ENCODE results near the gene MYT1. TPM values are rescaled to one million over a fixed set of nuclear protein-coding genes. Genes with fewer than 3 reads are reported as not detected.
A peak's percentile ranks its signal among the peaks of the same experiment; 100 is the strongest.

MYT1 gene
- total RNA-seq, 1 donor from 2014 or later: 1.2 TPM

DNA sequence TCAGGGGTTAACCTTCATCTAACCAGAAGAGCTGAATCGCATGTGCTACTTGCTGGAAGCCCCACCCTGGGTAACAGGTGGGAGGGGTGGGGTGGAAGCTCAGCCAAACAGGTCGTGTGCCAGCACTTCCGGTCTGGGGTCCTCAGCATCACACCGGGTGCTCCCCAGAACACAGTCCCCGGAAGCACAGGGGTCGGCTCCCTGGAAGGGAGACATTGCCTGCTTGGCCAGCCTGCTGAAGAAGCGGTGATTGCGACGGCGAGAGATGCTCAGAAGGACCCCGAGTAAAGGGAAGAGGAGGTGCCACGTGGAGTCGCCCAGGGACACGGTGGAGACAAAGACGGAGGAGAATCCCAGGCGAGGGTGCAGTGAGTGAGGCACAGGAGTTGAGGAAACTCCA, 36.5 kb downstream of the MYT1 start:
- Histone ChIP-seq H4K20me1 (ENCODE audit: low read depth) (peaks cover 5% of the 10 kb centered on the region), H2AFZ (replicated peaks) (no peak overlapping the region), H3K27me3 (no peaks in the 10 kb centered on the region), H3K9me3 (ENCODE audit: low read depth) (no peaks in the 10 kb centered on the region), H3K27ac (no peak overlapping the region), H3F3A (ENCODE audit: low read depth) (no peaks in the 10 kb centered on the region), H3K4me1 (peaks cover 4% of the 10 kb centered on the region), H3K9ac (no peak overlapping the region), H3K36me3 (no peaks in the 10 kb centered on the region), H3K79me2 (ENCODE audit: low read depth) (no peaks in the 10 kb centered on the region), H3K4me2 (no peak overlapping the region), H3K4me3 (no peak overlapping the region)
- Mint-ChIP-seq H3K9me3 (peaks cover 7% of the 10 kb centered on the region), H3K27me3 (ENCODE audit: insufficient read depth, low read depth) (peaks cover 9% of the 10 kb centered on the region), H3K4me1 (peaks cover 10% of the 10 kb centered on the region), H3K27ac (no peak overlapping the region), H3K36me3 (no peaks in the 10 kb centered on the region), H3K4me3 (no peak overlapping the region)
- DNase-seq (ENCODE audit: low spot score): no peak
- no peak for TF ChIP-seq EZH2phosphoT487 (IDR thresholded peaks at IDR 0.05)
- TF ChIP-seq CTCF (IDR thresholded peaks at IDR 0.05): no peak
- no peak for TF ChIP-seq EZH2 (IDR thresholded peaks at IDR 0.05)

DNA sequence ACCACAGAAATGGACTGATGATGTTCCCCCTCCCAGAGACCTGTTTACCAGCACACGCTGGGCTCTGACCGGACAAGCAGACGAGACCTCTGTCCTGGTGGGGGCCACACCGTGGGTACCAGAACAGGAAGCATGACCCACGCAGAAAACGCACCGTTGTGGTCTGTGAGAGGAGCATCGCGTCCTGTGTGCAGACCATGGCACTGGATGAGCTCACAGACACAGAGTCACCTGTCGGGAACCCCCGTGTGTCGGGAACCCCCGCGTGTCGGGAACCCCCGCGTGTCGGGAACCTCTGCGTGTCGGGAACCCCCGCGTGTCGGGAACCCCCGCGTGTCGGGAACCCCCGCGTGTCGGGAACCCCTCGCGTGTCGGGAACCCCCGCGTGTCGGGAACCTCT, 37.4 kb downstream of the MYT1 start:
- no peak overlapping the region for H3K9ac ChIP-seq
- H3K36me3 Mint-ChIP-seq: no peaks in the 10 kb centered on the region
- no peak overlapping the region for H2AFZ ChIP-seq (replicated peaks)
- H3K4me2 ChIP-seq: no peak overlapping the region
- no peak overlapping the region for H3K4me3 ChIP-seq
- H3K4me3 Mint-ChIP-seq: no peak overlapping the region
- H3F3A ChIP-seq (ENCODE audit: low read depth): no peaks in the 10 kb centered on the region
- peaks cover 5% of the 10 kb centered on the region for H3K27me3 Mint-ChIP-seq (ENCODE audit: insufficient read depth, low read depth)
- peaks cover 7% of the 10 kb centered on the region for H3K9me3 Mint-ChIP-seq
- no peak overlapping the region for H3K27ac Mint-ChIP-seq
- TF ChIP-seq EZH2phosphoT487 (IDR thresholded peaks at IDR 0.05): no peak
- H3K27ac ChIP-seq: no peak overlapping the region
- no peaks in the 10 kb centered on the region for H3K79me2 ChIP-seq (ENCODE audit: low read depth)
- peaks cover 6% of the 10 kb centered on the region for H3K4me1 Mint-ChIP-seq
- H3K36me3 ChIP-seq: no peaks in the 10 kb centered on the region
- H3K27me3 ChIP-seq: no peaks in the 10 kb centered on the region
- H3K9me3 ChIP-seq (ENCODE audit: low read depth): no peaks in the 10 kb centered on the region
- peaks cover 4% of the 10 kb centered on the region for H3K4me1 ChIP-seq
- DNase-seq (ENCODE audit: low spot score): no peak
- no peaks in the 10 kb centered on the region for H4K20me1 ChIP-seq (ENCODE audit: low read depth)

DNA sequence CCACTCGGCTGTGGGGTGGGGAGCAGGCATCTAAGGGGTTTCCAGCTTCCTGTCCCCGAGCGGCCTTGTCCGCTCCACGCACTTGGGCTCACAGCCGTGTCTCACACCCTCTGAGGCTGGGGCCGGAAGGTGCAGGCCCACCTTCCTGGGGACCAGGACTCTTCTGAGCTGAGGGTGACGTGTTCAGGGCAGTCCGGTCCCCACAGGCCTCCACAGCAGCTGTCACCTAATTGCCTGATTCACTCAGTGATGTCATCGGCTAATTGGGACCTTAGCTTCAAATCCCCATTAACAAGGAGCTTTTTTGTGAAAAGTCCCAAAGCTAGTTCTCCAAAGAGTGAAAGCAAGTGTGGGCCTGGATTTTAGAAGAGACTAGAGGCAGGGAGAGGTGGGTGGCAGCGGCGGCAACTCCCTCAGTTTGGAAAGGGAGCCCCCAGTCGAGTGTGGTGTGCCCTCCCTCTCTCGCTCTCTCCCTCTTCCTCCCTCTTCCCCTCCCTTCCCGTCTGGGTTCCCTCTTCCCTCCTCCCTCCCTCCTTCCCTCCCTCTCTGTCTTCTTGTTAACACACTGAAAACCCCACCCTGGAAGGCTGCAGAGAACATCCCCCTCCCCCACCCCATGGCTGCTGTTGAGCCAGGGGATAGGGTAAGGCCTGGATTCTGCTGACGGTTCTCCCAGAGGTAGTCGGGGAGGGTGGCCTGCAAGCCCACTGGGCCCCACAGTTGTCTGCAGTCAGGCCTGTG, 39.0 kb downstream of the MYT1 start:
- H3K36me3 ChIP-seq: no peaks in the 10 kb centered on the region
- Mint-ChIP-seq H3K36me3 (no peaks in the 10 kb centered on the region), H3K27me3 (ENCODE audit: insufficient read depth, low read depth) (peaks cover 3% of the 10 kb centered on the region), H3K4me1 (no peaks in the 10 kb centered on the region), H3K27ac (no peak overlapping the region), H3K9me3 (peaks cover 7% of the 10 kb centered on the region), H3K4me3 (no peak overlapping the region)
- H3F3A ChIP-seq (ENCODE audit: low read depth): no peaks in the 10 kb centered on the region
- peak; percentile 26 for DNase-seq (ENCODE audit: low spot score)
- no peak overlapping the region for H2AFZ ChIP-seq (replicated peaks)
- H3K79me2 ChIP-seq (ENCODE audit: low read depth): no peaks in the 10 kb centered on the region
- TF ChIP-seq EZH2phosphoT487 (IDR thresholded peaks at IDR 0.05): no peak
- TF ChIP-seq EZH2 (IDR thresholded peaks at IDR 0.05): no peak
- TF ChIP-seq CTCF (IDR thresholded peaks at IDR 0.05): no peak
- no peak overlapping the region for H3K9ac ChIP-seq
- H3K4me3 ChIP-seq: no peak overlapping the region
- peaks cover 4% of the 10 kb centered on the region for H3K4me1 ChIP-seq
- peak overlapping the region; percentile 23 for H3K4me2 ChIP-seq
- no peaks in the 10 kb centered on the region for H4K20me1 ChIP-seq (ENCODE audit: low read depth)
- H3K27ac ChIP-seq: no peak overlapping the region
- no peaks in the 10 kb centered on the region for H3K9me3 ChIP-seq (ENCODE audit: low read depth)
- H3K27me3 ChIP-seq: no peaks in the 10 kb centered on the region

GRCh38 chr20:64205611-64206026, 41.4 kb downstream of the MYT1 start:
- H3K27ac Mint-ChIP-seq: no peak overlapping the region
- TF ChIP-seq EZH2phosphoT487 (IDR thresholded peaks at IDR 0.05): no peak
- TF ChIP-seq EZH2 (IDR thresholded peaks at IDR 0.05): no peak
- TF ChIP-seq CTCF (IDR thresholded peaks at IDR 0.05): no peak
- H3K4me1 Mint-ChIP-seq: no peaks in the 10 kb centered on the region
- no peak overlapping the region for H2AFZ ChIP-seq (replicated peaks)
- no peak overlapping the region for H3K4me3 ChIP-seq
- DNase-seq (ENCODE audit: low spot score): no peak
- no peaks in the 10 kb centered on the region for H4K20me1 ChIP-seq (ENCODE audit: low read depth)
- no peak overlapping the region for H3K9ac ChIP-seq
- H3K36me3 ChIP-seq: no peaks in the 10 kb centered on the region
- no peaks in the 10 kb centered on the region for H3K36me3 Mint-ChIP-seq
- no peaks in the 10 kb centered on the region for H3K9me3 ChIP-seq (ENCODE audit: low read depth)
- no peak overlapping the region for H3K4me3 Mint-ChIP-seq
- H3F3A ChIP-seq (ENCODE audit: low read depth): no peaks in the 10 kb centered on the region
- no peaks in the 10 kb centered on the region for H3K27me3 ChIP-seq
- peaks cover 7% of the 10 kb centered on the region for H3K9me3 Mint-ChIP-seq
- H3K27ac ChIP-seq: no peak overlapping the region
- H3K4me2 ChIP-seq: no peak overlapping the region
- peaks cover 5% of the 10 kb centered on the region for H3K27me3 Mint-ChIP-seq (ENCODE audit: insufficient read depth, low read depth)
- H3K4me1 ChIP-seq: peaks cover 4% of the 10 kb centered on the region
- H3K79me2 ChIP-seq (ENCODE audit: low read depth): no peaks in the 10 kb centered on the region

Measured in neural progenitor cell (in vitro differentiated cells).